Caco-2 (cell line): Measurements from ENCODE around the gene AGAP1. TPM values are rescaled to one million over a fixed set of nuclear protein-coding genes. Genes with fewer than 3 reads are reported as not detected.

ENCODE experiments used
- BruUV-seq: library from RNA; stranded (reverse); fragments of 400-500 nt; replicated peaks from 2 replicates; lab custom pipeline; 2021; lab: Mats Ljungman, UMichigan
- CTCF ChIA-PET: fragments of 300-600 bp; sonication (Branson Sonifier 250); formaldehyde crosslinking; loops from one replicate; lab custom pipeline; 2022; ENCODE audit warnings: antibody characterized with exemption; lab: Charles Lee
- POLR2A ChIA-PET: fragments of 300-600 bp; sonication (Branson Sonifier 250); formaldehyde crosslinking; loops from one replicate; lab custom pipeline; 2022; ENCODE audit warnings: antibody characterized with exemption; lab: Charles Lee
- DNase-seq, 2 experiments: peaks; one replicate each; pipeline versions ENCODE4 v3.0.0 to v3.0.0-alpha.2; 2020 to 2022
- H3K27me3 ChIP-seq: replicated peaks from 2 replicates; pipeline ENCODE4 v1.6.0; 2011; ENCODE audit warnings: low read length; ENCODE audit not compliant: control insufficient read depth, insufficient read depth
- H3K36me3 ChIP-seq: 2 replicates; pipeline ENCODE4 v1.5.1; 2011; ENCODE audit warnings: low read length; ENCODE audit not compliant: control insufficient read depth, insufficient read depth
- H3K4me1 ChIP-seq: fragments of 250-450 bp; sonication (Bioruptor Pico); 2 replicates; pipeline ENCODE4 v1.5.1; 2020; ENCODE audit warnings: mild to moderate bottlenecking
- H3K4me3 ChIP-seq: 2 replicates; pipeline ENCODE4 v1.5.1; 2011; ENCODE audit warnings: low read depth, mild to moderate bottlenecking, control low read depth, low read length
- H3K9me3 ChIP-seq: fragments of 250-450 bp; sonication (Bioruptor Pico); 2 replicates; pipeline ENCODE4 v1.5.1; 2020; ENCODE audit warnings: mild to moderate bottlenecking, moderate library complexity
- H3K27ac Mint-ChIP-seq: one replicate; pipeline ENCODE4 v1.8.0; 2022; ENCODE audit warnings: mixed read lengths; ENCODE audit not compliant: unreplicated experiment
- H3K27me3 Mint-ChIP-seq: one replicate; pipeline ENCODE4 v1.8.0; 2022; ENCODE audit warnings: mixed read lengths; ENCODE audit not compliant: insufficient read depth, unreplicated experiment
- H3K36me3 Mint-ChIP-seq: one replicate; pipeline ENCODE4 v1.8.0; 2022; ENCODE audit warnings: mild to moderate bottlenecking, mixed read lengths; ENCODE audit not compliant: insufficient read depth, unreplicated experiment
- H3K4me1 Mint-ChIP-seq: one replicate; pipeline ENCODE4 v1.8.0; 2022; ENCODE audit warnings: low read depth, mixed read lengths; ENCODE audit not compliant: unreplicated experiment
- H3K4me3 Mint-ChIP-seq: one replicate; pipeline ENCODE4 v1.8.0; 2022; ENCODE audit warnings: mild to moderate bottlenecking, moderate library complexity, mixed read lengths; ENCODE audit not compliant: unreplicated experiment
- H3K9me3 Mint-ChIP-seq: one replicate; pipeline ENCODE4 v1.8.0; 2022; ENCODE audit warnings: mixed read lengths; ENCODE audit not compliant: unreplicated experiment
- intact Hi-C: fragments of 100-400 bp; cut with micrococcal nuclease; formaldehyde crosslinking; loops from one replicate; pipeline ENCODE4 v1.10.0; 2022; ENCODE audit not compliant: unreplicated experiment
- total RNA-seq: library from RNA; stranded (reverse); gene quantifications from 2 replicates; pipeline ENCODE4 v1.2.3, GENCODE V29; 2022
- TF ChIP-seq, protein P1 (sequence below), 2 experiments: fragments of 200-600 bp in 1 of 2; IDR thresholded peaks; 1 replicate in 1 of 2; 2 replicates in 1 of 2; pipeline versions ENCODE4 v1.5.1 to v1.8.0; 2011 to 2022; ENCODE audit warnings: antibody characterized with exemption in 1 of 2, control low read depth in 1 of 2, inconsistent platforms in 1 of 2, low read depth in 1 of 2, low read length in 1 of 2, mild to moderate bottlenecking in 1 of 2, moderate library complexity in 1 of 2; ENCODE audit not compliant: insufficient read depth in 1 of 2, severe bottlenecking in 1 of 2, unreplicated experiment in 1 of 2

The AGAP1 gene
- total RNA-seq, 1 experiment from 2014 or later, result 41.7 TPM

DNA sequence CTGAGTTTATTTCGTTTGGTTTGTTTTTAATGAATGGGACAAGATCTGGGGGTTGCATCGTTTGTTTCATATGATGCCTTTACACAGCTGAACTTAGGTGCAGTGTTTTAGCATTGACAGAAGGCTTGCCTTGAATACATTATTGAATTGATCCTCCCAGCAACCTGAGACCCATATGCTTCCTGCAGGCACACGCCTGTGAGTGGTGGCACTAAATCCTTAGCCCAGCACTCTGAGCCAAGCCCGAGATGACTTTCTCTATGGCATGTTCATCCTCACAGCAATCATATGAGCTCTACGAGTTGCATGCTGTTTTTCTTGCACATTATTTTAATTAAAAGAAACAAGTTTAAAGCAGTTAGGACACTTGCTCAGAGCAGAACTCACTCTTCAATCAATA is 47.8 kb upstream of the AGAP1 start:
- TF ChIP-seq, protein P1, sequence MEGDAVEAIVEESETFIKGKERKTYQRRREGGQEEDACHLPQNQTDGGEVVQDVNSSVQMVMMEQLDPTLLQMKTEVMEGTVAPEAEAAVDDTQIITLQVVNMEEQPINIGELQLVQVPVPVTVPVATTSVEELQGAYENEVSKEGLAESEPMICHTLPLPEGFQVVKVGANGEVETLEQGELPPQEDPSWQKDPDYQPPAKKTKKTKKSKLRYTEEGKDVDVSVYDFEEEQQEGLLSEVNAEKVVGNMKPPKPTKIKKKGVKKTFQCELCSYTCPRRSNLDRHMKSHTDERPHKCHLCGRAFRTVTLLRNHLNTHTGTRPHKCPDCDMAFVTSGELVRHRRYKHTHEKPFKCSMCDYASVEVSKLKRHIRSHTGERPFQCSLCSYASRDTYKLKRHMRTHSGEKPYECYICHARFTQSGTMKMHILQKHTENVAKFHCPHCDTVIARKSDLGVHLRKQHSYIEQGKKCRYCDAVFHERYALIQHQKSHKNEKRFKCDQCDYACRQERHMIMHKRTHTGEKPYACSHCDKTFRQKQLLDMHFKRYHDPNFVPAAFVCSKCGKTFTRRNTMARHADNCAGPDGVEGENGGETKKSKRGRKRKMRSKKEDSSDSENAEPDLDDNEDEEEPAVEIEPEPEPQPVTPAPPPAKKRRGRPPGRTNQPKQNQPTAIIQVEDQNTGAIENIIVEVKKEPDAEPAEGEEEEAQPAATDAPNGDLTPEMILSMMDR (IDR thresholded peaks at IDR 0.05; ENCODE audit: insufficient read depth in 1 of 2, low read depth in 1 of 2, low read length in 1 of 2, severe bottlenecking in 1 of 2, unreplicated experiment in 1 of 2), result no peak
- H3K36me3 ChIP-seq, result no peaks in the 10 kb centered on the region
- H3K27ac Mint-ChIP-seq, result no peak overlapping the region
- H3K4me3 ChIP-seq, result no peak overlapping the region
- no TSS peak for BruUV-seq
- peaks cover 9% of the 10 kb centered on the region for H3K9me3 Mint-ChIP-seq
- H3K27me3 ChIP-seq, result no peaks in the 10 kb centered on the region
- DNase-seq, result no peak
- ChIA-PET POLR2A (no interaction called here), CTCF (no interaction called here)
- 0 out of 2 replicates have a peak, but pooled peaks cover 4% of the 10 kb centered on the region for H3K9me3 ChIP-seq
- no peak overlapping the region for H3K4me3 Mint-ChIP-seq
- H3K4me1 Mint-ChIP-seq, result no peaks in the 10 kb centered on the region
- peaks cover 9% of the 10 kb centered on the region for H3K36me3 Mint-ChIP-seq
- H3K4me1 ChIP-seq, result no peaks in the 10 kb centered on the region
- no peaks in the 10 kb centered on the region for H3K27me3 Mint-ChIP-seq
- intact Hi-C loops, result no loop called here

DNA sequence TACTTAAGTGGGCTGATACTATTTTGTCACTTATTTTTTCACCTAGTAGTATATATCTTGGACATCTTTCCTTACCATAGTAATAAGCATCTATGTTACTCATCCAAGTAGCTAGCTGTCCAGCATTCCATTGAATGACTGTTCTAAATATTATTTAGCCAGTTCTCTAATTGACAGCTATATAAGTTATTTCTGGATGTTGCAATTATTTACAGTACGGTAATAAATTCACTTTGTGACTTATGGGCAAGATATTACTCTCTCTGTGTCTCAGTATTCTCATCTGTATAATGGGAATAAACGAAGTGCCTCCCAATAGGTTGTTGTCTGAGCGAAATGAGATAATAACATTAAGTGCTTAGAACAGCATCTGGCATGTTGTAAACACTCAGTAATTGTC is 46.6 kb upstream of the AGAP1 start:
- Mint-ChIP-seq H3K4me1 (no peaks in the 10 kb centered on the region), H3K36me3 (peaks cover 9% of the 10 kb centered on the region), H3K9me3 (peaks cover 9% of the 10 kb centered on the region), H3K4me3 (no peak overlapping the region), H3K27me3 (no peaks in the 10 kb centered on the region), H3K27ac (no peak overlapping the region)
- ChIA-PET CTCF (no interaction called here), POLR2A (no interaction called here)
- intact Hi-C loops, result no loop called here
- H3K9me3 ChIP-seq, result 0 out of 2 replicates have a peak, but pooled peaks cover 4% of the 10 kb centered on the region
- H3K4me1 ChIP-seq, result no peaks in the 10 kb centered on the region
- no peak for DNase-seq
- H3K36me3 ChIP-seq, result no peaks in the 10 kb centered on the region
- TF ChIP-seq, protein P1 (IDR thresholded peaks at IDR 0.05; ENCODE audit: insufficient read depth in 1 of 2, low read depth in 1 of 2, low read length in 1 of 2, severe bottlenecking in 1 of 2, unreplicated experiment in 1 of 2), result no peak
- H3K4me3 ChIP-seq, result no peak overlapping the region
- BruUV-seq, result no TSS peak
- H3K27me3 ChIP-seq, result no peaks in the 10 kb centered on the region

DNA sequence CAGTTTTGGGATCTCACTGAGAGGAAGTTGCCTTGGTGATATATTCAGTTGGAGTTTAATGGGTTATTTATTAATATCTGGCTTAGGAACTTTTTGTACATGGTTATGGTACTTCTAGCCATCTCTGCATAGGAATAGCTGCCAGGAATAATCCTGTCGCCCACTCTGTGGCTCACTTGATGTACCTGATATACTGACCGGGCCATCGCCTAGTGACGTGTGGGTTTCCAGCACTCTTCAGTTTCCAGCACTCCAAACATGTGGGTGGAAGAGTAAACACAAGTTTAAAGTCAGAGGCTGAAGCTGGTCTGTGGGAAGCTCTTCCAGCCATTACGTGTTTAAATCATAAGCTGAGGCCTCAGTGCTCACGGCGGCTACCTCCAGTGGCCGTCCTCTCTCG is 44.3 kb upstream of the AGAP1 start:
- H3K9me3 Mint-ChIP-seq, result no peaks in the 10 kb centered on the region
- TF ChIP-seq, protein P1 (IDR thresholded peaks at IDR 0.05; ENCODE audit: insufficient read depth in 1 of 2, low read depth in 1 of 2, low read length in 1 of 2, severe bottlenecking in 1 of 2, unreplicated experiment in 1 of 2), result no peak
- BruUV-seq, result no TSS peak
- CTCF ChIA-PET, result no interaction called here
- no peak overlapping the region for H3K27ac Mint-ChIP-seq
- no peaks in the 10 kb centered on the region for H3K9me3 ChIP-seq
- POLR2A ChIA-PET, result no interaction called here
- H3K4me3 Mint-ChIP-seq, result no peak overlapping the region
- no peak overlapping the region for H3K4me3 ChIP-seq
- no peaks in the 10 kb centered on the region for H3K27me3 ChIP-seq
- DNase-seq, result no peak
- no peaks in the 10 kb centered on the region for H3K27me3 Mint-ChIP-seq
- intact Hi-C loops, result no loop called here
- H3K4me1 ChIP-seq, result no peaks in the 10 kb centered on the region
- no peaks in the 10 kb centered on the region for H3K4me1 Mint-ChIP-seq
- no peaks in the 10 kb centered on the region for H3K36me3 ChIP-seq
- H3K36me3 Mint-ChIP-seq, result peaks cover 9% of the 10 kb centered on the region
